Loucy (cell line): ENCODE measurements around the gene TRIM60.

Experiments used
- H2AFZ ChIP-seq: fragments of 200-600 bp; sonication (generic); 2 replicates; pipeline ENCODE4 v1.6.0; 2016; ENCODE audit warnings: antibody characterized with exemption, mild to moderate bottlenecking, low read length, moderate library complexity
- H3F3A ChIP-seq: fragments of 200-600 bp; 2 replicates; pipeline ENCODE4 v1.6.0; 2016; ENCODE audit warnings: antibody characterized with exemption, low read depth, mild to moderate bottlenecking
- H3K27me3 ChIP-seq: fragments of 200-600 bp; sonication (generic); 2 replicates; pipeline ENCODE4 v1.6.1; 2014; ENCODE audit warnings: low read length, mild to moderate bottlenecking; ENCODE audit not compliant: insufficient read depth, poor library complexity, severe bottlenecking
- H3K36me3 ChIP-seq: fragments of 200-600 bp; sonication (generic); 2 replicates; pipeline ENCODE4 v1.6.1; 2016; ENCODE audit warnings: low read length; ENCODE audit not compliant: insufficient read depth
- H3K4me1 ChIP-seq: fragments of 200-600 bp; sonication (generic); 2 replicates; pipeline ENCODE4 v1.5.1; 2014; ENCODE audit warnings: low read length, mild to moderate bottlenecking; ENCODE audit not compliant: insufficient read depth, poor library complexity, severe bottlenecking
- H3K4me2 ChIP-seq: fragments of 200-600 bp; sonication (generic); 2 replicates; pipeline ENCODE4 v1.6.0; 2014; ENCODE audit warnings: antibody characterized with exemption, low read length, low read depth, mild to moderate bottlenecking; ENCODE audit not compliant: poor library complexity, severe bottlenecking
- H3K4me3 ChIP-seq: fragments of 200-600 bp; sonication (generic); 2 replicates; pipeline ENCODE4 v1.5.1; 2014; ENCODE audit warnings: low read length, mild to moderate bottlenecking, mixed read lengths; ENCODE audit not compliant: poor library complexity, severe bottlenecking
- H3K79me2 ChIP-seq: fragments of 200-600 bp; sonication (generic); 2 replicates; pipeline ENCODE4 v1.6.1; 2014; ENCODE audit warnings: low read length; ENCODE audit not compliant: insufficient read depth
- H3K9ac ChIP-seq: fragments of 200-600 bp; sonication (generic); 2 replicates; pipeline ENCODE4 v1.6.0; 2014; ENCODE audit warnings: mild to moderate bottlenecking, low read depth, low read length, moderate library complexity; ENCODE audit not compliant: poor library complexity, severe bottlenecking
- H3K9me2 ChIP-seq: fragments of 200-600 bp; sonication (generic); replicated peaks from 2 replicates; pipeline ENCODE4 v1.6.1; 2016; ENCODE audit warnings: low read depth, low read length, mixed read lengths
- H3K9me3 ChIP-seq: fragments of 200-600 bp; sonication (generic); 2 replicates; pipeline ENCODE4 v1.6.1; 2014; ENCODE audit warnings: mild to moderate bottlenecking, antibody characterized with exemption, low read length, low read depth; ENCODE audit not compliant: insufficient read depth
- H4K20me1 ChIP-seq: fragments of 200-600 bp; sonication (generic); 2 replicates; pipeline ENCODE4 v1.6.0; 2014; ENCODE audit warnings: antibody characterized with exemption, low read length, mild to moderate bottlenecking; ENCODE audit not compliant: insufficient read depth, poor library complexity, severe bottlenecking
- EZH2phosphoT487 ChIP-seq: fragments of 200-600 bp; IDR thresholded peaks from 2 replicates; pipeline ENCODE4 v1.6.1; 2018; ENCODE audit warnings: antibody characterized with exemption, mild to moderate bottlenecking, moderate library complexity, borderline replicate concordance
- TF ChIP-seq, protein P1 (sequence below): fragments of 200-600 bp; sonication (generic); conservative IDR thresholded peaks from 2 replicates; pipeline ENCODE4 v1.5.1; 2014; ENCODE audit warnings: mild to moderate bottlenecking, antibody characterized with exemption, low read length

The TRIM60 gene

DNA sequence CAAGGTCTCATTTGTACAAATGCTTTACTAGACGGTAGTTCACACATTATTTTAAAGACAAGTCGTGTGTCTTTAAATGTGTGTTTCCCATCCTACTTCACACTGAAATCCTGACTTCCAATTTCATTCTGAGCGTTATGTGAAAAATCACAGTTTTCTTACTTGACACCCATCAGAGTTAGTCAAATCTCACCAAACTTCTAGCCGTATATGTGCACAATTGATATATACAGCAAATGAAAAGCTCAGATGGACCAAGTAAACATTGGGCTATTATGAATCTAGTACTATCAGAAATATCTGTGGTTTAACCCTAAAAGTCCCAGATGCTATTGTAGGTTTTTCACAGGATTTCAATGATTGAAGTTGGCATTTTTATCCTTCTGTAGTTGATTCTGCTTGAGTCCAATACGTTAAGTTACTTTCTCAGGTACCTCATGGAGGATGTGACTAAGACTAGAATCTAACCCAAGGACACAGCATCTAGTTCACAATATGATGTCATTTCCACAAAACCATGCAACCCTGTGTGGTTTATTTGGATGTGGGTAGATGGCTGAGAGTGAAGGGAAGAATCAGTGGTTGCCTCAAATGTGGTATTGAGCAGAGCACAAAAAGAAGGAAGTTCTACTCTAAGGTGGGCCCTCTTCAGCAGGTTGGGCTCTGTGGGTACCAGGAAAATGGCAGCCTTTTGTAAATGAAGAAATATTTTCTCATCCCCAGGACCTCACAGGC, 22.1 kb upstream of the TRIM60 start:
- Histone ChIP-seq H3K27me3 (no peaks in the 10 kb centered on the region), H2AFZ (no peak overlapping the region), H3K4me1 (no peaks in the 10 kb centered on the region), H3K9me2 (no peaks in the 10 kb centered on the region), H3K9ac (no peak overlapping the region), H4K20me1 (no peaks in the 10 kb centered on the region), H3K36me3 (no peaks in the 10 kb centered on the region), H3K79me2 (no peaks in the 10 kb centered on the region), H3F3A (no peaks in the 10 kb centered on the region), H3K9me3 (no peaks in the 10 kb centered on the region), H3K4me3 (no peak overlapping the region), H3K4me2 (no peak overlapping the region)
- no peak for TF ChIP-seq EZH2phosphoT487
- TF ChIP-seq, protein P1, sequence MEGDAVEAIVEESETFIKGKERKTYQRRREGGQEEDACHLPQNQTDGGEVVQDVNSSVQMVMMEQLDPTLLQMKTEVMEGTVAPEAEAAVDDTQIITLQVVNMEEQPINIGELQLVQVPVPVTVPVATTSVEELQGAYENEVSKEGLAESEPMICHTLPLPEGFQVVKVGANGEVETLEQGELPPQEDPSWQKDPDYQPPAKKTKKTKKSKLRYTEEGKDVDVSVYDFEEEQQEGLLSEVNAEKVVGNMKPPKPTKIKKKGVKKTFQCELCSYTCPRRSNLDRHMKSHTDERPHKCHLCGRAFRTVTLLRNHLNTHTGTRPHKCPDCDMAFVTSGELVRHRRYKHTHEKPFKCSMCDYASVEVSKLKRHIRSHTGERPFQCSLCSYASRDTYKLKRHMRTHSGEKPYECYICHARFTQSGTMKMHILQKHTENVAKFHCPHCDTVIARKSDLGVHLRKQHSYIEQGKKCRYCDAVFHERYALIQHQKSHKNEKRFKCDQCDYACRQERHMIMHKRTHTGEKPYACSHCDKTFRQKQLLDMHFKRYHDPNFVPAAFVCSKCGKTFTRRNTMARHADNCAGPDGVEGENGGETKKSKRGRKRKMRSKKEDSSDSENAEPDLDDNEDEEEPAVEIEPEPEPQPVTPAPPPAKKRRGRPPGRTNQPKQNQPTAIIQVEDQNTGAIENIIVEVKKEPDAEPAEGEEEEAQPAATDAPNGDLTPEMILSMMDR = no peak

DNA sequence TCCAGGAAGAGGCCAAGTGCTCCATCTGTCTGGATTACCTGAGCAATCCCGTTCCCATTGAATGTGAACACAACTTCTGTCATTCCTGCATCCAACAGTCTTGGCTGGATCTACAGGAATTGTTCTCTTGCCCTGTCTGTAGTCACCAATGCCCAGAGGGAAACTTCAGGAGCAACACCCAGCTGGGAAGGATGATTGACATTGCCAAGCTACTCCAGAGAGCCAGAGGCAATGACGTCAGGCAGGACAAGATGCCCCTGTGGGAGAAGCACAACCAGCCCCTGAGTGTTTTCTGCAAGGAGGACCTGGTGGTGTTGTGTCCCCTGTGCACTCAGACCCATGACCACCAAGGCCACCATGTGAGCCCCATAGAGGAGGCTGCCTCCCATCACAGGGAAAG, 21.3 kb upstream of the TRIM60 start:
- H3K4me2 ChIP-seq = no peak overlapping the region
- no peak overlapping the region for H3K4me3 ChIP-seq
- TF ChIP-seq, protein P1 = no peak
- TF ChIP-seq EZH2phosphoT487 = no peak
- H3K36me3 ChIP-seq = no peaks in the 10 kb centered on the region
- no peaks in the 10 kb centered on the region for H3K79me2 ChIP-seq
- H3K27me3 ChIP-seq = no peaks in the 10 kb centered on the region
- H2AFZ ChIP-seq = no peak overlapping the region
- H3K4me1 ChIP-seq = no peaks in the 10 kb centered on the region
- H4K20me1 ChIP-seq = no peaks in the 10 kb centered on the region
- no peak overlapping the region for H3K9ac ChIP-seq
- no peaks in the 10 kb centered on the region for H3K9me2 ChIP-seq
- H3K9me3 ChIP-seq = no peaks in the 10 kb centered on the region
- H3F3A ChIP-seq = no peaks in the 10 kb centered on the region

DNA sequence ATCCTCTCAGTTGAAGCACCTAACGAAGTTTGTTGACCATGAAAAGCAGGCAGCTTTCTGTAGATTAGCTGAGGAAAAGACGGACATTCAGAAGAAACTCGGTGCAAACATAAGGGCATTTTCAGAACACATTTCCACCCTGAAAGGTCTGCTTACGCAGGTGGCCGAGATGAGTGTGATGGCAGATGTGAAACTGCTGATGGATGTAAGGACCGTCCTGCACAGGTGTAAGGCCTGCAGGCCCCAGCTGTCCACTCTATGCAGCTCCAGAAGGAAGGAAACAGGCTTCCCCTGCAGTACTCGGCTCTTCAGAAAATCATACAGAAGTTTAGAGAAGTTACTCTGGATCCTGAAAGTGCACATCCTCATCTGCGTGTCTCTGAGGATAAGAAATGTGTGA, 20.8 kb upstream of the TRIM60 start:
- Histone ChIP-seq H3K36me3 (no peaks in the 10 kb centered on the region), H3K79me2 (no peaks in the 10 kb centered on the region), H2AFZ (no peak overlapping the region), H3K9me2 (no peaks in the 10 kb centered on the region), H3F3A (no peaks in the 10 kb centered on the region), H3K4me3 (no peak overlapping the region), H4K20me1 (no peaks in the 10 kb centered on the region), H3K9me3 (no peaks in the 10 kb centered on the region), H3K4me2 (no peak overlapping the region), H3K27me3 (no peaks in the 10 kb centered on the region), H3K9ac (no peak overlapping the region), H3K4me1 (no peaks in the 10 kb centered on the region)
- no peak for TF ChIP-seq EZH2phosphoT487
- TF ChIP-seq, protein P1 = no peak
